Breast epithelium (tissue), 3 donors: ENCODE data around the gene OR8U1.

Source experiments
- POLR2A ChIP-seq: fragments of 450-650 bp; IDR thresholded peaks from one replicate; pipeline ENCODE4 v1.6.1; 2016; ENCODE audit warnings: antibody characterized with exemption, mild to moderate bottlenecking, moderate library complexity
- POLR2AphosphoS5 ChIP-seq, 3 donors: sonication (generic); formaldehyde crosslinking; IDR thresholded peaks; one replicate each; pipeline ENCODE4 v1.6.1; 2017; ENCODE audit warnings: antibody characterized with exemption in 3 of 3
- TF ChIP-seq, protein P1 (sequence below), 3 donors: fragments of 450-650 bp; IDR thresholded peaks; one replicate each; pipeline ENCODE4 v1.5.1; 2016 to 2017; ENCODE audit warnings: antibody characterized with exemption in 3 of 3, mild to moderate bottlenecking in 3 of 3, moderate library complexity in 3 of 3

DNA sequence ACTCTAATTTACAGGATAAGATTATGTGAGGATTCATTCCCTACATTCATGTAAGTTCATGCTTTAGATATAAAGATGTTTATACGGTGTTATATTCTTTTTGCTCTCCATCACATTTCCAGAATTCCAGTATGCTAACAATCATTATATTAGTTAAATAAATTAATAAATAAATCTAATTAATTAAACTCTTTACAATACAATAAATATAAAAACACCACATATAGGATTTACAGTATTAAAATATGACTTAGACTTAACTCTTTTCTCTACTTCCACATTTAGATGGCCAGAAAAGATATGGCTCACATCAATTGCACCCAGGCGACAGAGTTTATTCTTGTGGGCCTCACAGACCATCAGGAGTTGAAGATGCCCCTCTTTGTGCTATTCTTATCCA lies at the start of gene OR8U1:
- TF ChIP-seq POLR2A: no peak
- TF ChIP-seq, protein P1, sequence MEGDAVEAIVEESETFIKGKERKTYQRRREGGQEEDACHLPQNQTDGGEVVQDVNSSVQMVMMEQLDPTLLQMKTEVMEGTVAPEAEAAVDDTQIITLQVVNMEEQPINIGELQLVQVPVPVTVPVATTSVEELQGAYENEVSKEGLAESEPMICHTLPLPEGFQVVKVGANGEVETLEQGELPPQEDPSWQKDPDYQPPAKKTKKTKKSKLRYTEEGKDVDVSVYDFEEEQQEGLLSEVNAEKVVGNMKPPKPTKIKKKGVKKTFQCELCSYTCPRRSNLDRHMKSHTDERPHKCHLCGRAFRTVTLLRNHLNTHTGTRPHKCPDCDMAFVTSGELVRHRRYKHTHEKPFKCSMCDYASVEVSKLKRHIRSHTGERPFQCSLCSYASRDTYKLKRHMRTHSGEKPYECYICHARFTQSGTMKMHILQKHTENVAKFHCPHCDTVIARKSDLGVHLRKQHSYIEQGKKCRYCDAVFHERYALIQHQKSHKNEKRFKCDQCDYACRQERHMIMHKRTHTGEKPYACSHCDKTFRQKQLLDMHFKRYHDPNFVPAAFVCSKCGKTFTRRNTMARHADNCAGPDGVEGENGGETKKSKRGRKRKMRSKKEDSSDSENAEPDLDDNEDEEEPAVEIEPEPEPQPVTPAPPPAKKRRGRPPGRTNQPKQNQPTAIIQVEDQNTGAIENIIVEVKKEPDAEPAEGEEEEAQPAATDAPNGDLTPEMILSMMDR (IDR thresholded peaks at IDR 0.05): no peak
- no peak for TF ChIP-seq POLR2AphosphoS5 (IDR thresholded peaks at IDR 0.05)
